GM20000 (cell line): ENCODE measurements around the gene PMEPA1.

Experiments used
- DNase-seq: peaks from one replicate; pipeline ENCODE4 v3.0.0; 2012; ENCODE audit warnings: low spot score
- TF ChIP-seq, protein P1 (sequence below): IDR thresholded peaks from 2 replicates; pipeline ENCODE4 v1.5.1; 2012; ENCODE audit warnings: mild to moderate bottlenecking, control low read depth; ENCODE audit errors: extremely low read depth, missing control alignments

Gene PMEPA1

DNA sequence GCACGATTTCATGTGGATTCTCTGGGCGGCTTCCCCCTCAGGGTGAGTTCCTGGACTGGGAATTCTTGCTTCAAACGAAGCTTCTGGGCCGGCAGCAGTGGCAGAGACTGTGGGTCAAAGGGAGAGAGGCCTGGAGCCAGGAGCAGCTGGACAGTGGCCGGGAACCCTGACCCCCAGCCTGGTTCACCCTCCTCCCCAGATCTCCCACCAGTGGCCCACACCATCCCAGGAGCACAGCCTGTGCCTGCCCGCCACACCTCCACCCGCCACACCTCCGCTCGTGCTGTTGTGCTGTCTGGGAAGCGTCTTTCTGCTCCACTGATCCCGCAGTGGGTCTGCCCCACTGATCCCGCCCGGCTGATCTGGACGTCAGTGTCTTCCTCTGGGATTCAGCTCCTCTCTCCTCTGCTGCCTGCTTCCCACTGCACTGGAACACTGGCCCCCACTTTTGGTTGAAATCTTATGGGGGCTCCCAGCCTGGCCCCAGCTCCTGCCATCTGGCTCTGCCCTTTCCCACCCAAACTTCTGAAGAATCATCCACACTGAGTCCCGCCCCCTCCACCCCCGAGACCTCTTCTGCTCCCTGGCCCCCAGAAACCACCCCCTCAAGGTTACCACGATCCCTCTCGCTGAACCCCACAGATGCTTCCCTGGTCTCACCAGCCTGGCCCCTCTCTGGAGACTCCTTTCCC lies 99.4 kb downstream of the PMEPA1 start:
- no peak for DNase-seq
- TF ChIP-seq, protein P1, sequence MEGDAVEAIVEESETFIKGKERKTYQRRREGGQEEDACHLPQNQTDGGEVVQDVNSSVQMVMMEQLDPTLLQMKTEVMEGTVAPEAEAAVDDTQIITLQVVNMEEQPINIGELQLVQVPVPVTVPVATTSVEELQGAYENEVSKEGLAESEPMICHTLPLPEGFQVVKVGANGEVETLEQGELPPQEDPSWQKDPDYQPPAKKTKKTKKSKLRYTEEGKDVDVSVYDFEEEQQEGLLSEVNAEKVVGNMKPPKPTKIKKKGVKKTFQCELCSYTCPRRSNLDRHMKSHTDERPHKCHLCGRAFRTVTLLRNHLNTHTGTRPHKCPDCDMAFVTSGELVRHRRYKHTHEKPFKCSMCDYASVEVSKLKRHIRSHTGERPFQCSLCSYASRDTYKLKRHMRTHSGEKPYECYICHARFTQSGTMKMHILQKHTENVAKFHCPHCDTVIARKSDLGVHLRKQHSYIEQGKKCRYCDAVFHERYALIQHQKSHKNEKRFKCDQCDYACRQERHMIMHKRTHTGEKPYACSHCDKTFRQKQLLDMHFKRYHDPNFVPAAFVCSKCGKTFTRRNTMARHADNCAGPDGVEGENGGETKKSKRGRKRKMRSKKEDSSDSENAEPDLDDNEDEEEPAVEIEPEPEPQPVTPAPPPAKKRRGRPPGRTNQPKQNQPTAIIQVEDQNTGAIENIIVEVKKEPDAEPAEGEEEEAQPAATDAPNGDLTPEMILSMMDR: no peak

DNA sequence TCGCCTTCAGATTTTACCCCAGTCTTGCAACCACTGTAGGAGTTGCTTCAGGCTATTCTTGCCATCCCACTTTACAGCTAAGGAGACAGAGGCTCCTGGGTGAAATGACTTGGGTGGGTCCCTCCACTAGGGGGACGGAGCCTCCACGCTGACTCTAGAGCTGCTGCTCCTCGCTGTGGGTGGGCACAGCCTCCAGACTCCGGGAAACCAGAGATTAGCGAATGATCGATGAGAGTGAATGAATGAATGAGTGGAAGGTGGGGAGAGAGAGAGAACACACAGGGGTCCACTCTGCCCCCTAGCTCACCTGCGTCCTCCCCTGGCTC lies 100.0 kb downstream of the PMEPA1 start:
- DNase-seq: no peak
- TF ChIP-seq, protein P1: no peak

DNA sequence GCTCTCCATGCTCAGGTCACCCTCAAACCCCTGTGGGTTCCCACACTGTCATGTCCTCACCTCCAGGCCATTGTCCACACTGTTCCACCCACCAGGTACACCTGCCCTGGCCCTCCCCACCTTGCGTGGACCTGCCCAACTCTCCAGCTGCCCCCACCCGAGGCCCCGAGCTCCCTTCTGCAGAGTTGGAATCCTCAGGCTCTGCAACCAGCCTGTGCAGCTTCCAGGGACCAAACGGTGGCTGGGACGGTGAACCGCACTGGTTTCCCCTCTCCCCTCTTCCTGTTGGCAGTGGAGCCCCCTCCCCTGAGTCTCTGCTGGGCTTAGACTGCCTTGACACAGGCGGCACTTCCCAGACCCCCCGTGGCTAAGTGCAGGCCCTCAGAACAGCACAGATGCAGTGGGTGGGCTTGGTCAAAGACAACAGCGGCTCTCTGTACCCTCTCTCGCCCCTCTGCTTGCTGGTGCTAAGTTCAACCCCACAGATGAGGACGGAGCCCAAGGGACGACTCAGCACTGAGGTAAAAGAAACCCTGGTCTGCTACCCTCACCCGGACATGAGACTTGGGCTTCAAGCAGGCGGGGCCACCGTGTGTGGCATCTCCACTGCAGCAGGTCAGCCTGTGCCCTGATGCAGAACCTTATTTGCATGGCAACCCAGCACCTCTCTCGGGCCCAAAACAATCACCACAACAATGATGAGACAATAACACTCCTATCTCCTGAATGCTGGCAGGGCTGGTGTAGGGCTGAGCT lies 100.6 kb downstream of the PMEPA1 start:
- TF ChIP-seq, protein P1: no peak
- DNase-seq: no peak

DNA sequence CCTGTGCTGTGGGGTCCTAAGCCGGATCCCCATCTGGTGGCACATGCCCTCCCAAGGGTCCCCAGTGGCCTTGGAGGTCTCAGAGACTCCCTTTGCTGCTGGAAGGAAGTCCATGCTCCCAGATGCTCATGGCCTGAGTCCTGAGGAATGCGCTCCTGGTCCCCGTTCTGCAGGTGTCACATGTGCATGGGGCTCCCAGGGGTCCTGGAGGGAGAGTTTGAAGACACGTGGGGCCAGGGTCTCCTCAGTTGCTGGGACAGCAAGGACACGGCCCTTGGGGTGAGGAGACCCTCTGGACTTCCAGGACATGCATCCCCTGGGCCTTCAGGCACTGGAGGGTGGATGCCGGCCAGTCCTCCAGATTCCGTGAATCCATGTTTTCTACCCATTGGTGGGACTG lies 101.3 kb downstream of the PMEPA1 start:
- DNase-seq: no peak
- TF ChIP-seq, protein P1: no peak

DNA sequence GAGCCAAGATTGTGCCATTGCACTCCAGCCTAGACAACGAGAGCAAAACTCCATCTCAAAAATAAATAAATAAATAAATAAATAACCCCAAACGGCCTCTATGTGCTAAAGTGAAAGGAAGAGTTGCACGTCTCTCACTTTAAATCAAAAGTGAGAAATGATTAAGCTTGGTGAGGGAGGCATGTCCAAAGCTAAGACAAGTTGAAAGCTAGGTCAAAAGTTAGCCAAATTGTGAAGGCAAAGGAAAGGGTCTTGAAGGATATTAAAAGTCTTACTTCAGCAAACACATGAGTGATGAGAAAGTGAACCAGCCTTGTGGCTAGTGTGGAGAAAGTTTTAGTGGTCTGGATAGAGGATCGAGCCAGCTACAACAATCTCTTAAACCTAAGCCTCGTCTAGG lies 103.9 kb downstream of the PMEPA1 start:
- no peak for DNase-seq
- TF ChIP-seq, protein P1: no peak

DNA sequence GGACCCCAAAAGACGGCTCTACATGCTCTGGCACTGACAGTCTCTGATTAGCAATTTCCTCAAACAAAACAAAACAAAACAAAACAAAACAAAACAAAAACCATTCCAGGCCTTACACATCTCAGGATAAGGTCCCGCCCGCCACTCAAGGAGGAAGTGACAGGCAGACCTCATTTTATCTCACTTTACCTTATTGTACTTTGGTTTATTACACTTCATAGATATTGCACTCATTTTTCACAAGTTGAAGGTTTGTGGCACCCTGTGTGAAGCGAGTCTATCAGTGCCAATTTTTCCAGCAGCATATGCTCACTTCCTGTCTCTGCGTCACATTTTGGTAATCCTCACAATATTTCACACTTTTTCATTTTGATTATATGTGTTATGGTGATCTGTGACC lies 104.8 kb downstream of the PMEPA1 start:
- TF ChIP-seq, protein P1: no peak
- no peak for DNase-seq

DNA sequence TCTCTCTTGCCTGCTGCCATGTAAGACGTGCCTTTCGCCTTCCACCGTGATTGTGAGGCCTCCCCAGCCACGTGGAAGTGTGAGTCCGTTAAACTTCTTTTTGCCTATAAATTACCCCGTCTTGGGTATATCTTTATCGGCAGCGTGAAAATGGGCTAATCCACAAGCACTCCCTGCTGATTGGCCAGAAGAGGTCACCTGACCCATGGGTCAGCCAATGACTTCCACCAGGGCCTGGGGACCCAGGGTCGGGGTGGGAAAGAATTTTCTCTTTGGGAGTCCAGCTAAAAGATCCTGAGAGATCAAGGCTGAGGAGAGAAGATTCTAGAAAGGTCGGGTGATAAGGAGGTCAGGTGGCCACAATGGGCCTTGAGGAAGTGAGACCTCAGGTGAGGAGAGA lies 106.7 kb downstream of the PMEPA1 start:
- TF ChIP-seq, protein P1: no peak
- DNase-seq: no peak
